Hematopoietic multipotent progenitor cell treated with erythropoietin and hydrocortisone succinate and interleukin-3 and kit ligand, for 15 days (in vitro differentiated cells): ENCODE data around the gene MSANTD1.

Source experiments
- DNase-seq: peaks from one replicate; pipeline ENCODE4 v3.0.0-alpha.2; 2015; ENCODE audit warnings: low spot score

MSANTD1 gene

DNA sequence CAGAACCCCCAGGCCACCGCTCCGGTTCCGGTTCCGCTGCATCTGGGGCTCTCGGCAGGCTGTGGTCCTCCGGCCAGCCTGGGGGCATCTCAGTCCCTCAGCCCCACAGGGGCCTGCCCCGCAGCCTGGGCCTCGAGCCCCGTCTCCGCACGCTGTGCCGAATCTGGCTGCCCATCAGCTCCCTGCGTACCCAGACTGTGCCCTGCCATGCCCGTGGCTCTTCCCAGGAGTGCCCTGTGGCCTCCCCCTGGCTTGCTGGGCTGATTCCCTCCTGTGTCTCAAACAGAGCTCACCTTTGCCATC is 830 bp upstream of the MSANTD1 start:
- DNase-seq: no peak

DNA sequence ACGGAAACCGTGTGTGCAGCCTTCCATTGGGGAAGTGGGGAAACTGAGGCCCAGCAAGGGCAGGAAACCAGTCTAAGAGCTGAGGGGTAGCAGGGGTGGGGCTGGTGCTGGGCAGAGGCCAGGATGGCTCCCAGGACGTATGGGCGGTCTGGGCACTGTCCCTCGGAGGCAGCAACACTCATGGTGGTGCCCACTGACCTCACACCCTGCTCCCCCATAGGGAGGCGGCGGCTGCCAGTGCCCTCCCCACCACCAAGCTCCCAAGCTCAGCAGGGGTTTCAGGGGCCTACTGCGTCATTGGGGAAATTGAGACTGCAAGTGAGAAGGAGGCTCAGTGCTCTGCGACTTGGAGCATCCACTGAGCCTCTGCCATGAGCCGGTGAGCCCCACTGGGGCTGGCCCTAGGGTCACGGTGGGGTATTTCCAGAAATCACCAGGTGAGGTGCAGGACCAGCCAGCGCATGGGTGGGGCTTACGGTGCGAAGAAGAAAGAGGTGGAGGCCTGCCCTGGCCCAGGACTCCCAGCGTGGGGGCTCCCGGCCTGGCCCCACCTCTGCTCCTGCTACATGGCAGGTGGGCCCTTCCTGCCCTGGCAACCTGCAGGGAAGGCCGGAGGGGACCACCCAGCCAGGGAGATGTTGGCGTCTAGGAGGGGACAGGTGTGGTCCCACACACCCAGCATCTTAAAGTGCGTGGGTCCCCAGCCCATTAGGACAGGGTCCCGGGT is 915 bp downstream of the MSANTD1 start:
- DNase-seq: no peak

DNA sequence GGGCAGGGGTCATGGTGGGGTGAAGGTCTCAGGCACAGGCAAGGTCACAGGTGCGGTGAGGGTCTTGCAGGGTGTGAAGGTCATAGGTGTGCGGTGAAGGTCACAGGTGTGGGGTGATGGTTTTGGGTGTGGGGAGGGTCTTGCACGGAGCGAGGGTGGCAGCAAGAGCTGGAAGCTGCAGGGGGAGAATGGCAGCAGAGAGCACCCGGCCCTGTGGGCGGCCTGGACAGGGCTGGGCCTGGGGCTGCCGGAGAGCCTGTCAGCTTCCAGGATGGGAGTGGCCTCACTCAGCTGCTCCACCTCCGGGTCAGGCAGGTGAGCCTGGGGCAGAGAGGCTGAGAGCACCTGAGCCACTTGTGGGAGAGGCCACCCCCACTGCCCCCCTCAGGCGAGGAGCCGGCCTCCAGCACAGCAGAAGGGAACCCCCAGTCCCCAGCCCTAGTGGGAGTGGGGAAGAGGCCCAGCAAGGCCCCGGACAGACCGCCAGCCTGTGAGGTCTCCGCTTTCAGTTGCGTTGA is 1.5 kb downstream of the MSANTD1 start:
- no peak for DNase-seq

DNA sequence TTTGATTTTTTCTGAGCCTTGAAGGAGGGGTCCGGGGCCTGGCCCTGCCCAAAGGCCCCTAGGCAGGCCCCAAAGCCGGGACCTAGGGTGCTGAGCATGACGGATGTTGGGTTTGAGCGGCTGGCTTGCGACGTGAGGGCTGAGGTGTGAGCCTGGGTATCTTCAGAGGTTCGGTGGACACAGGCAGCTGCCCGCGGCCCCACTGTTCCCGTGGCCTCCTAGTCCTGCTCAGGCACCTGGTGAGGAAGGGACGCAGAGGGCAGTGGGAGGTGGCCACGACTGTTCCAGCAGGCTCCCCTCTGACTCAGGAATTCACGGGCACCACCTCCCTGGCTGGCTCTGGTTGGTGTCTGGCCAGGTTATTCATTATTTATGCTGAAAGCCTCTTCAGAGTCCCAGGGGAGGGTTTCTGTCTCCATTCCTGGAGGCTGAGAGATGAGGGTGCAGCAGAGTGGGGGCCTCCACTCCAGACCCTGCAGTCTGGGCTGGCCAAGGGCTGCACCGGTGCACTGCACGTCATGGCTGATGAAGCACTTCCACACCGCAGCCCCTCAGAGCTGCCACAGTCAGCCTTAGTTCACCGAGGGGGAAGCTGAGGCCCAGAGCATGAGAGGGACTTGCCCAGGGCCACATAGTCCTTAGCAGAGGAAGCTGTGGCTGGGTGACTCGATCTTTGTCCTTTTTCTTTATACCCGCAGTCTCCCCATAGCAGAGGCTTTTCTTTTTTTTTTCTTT is 2.2 kb downstream of the MSANTD1 start:
- DNase-seq: no peak

DNA sequence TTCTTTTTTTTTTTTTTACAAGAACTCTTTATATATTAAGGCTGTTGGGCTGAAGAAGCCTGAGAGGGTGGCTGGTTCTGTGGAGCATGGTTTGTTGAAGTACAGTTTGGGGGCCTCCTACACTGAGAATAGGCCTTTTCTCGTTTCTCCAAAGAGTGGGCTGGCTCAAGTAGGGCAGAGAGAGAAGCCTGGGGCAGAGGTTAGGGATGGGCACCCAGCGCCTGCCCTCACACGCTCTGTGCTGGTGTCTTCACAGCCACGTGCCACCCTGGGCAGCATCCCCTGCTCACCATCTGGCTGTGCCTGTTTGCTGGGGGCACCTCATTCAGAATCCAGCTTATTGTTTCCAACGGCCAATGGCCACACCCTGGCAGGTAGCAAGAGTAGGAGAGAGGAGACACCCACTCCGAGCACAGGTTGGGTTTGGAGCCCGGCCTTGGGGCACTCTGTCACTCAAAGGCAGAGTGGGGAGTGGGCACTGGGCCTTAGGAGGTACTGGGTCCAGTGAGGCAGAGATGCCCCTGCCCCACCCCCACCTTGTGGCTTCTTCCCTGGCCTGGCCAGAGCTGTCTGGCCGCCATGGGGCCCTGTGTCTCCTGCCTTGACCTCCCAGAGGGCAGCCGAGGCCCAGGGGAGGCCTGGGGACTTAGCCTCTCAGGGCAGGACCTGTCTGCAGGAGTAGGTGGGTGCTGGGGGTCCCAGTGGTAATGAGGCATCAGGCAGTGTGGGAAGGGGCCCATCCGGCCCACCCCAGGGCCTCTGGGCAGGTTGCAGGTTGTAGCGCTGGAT is 2.9 kb downstream of the MSANTD1 start:
- no peak for DNase-seq

DNA sequence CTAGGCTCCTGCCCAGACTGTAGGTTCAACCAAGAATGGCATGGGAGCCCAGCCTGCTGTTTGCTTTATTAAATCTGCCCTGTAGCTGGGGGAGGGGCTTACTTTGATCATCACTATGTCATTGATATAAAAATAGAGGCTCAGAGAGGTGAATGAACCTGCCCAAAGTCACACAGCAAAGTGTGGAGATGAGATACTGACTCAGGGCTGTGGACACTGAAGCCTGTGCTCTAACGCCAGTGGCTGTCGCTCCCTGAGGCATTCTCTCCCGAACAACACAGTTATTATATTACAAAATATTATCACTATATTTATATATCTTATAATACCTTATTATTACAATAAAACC is 3.5 kb downstream of the MSANTD1 start:
- DNase-seq: no peak

DNA sequence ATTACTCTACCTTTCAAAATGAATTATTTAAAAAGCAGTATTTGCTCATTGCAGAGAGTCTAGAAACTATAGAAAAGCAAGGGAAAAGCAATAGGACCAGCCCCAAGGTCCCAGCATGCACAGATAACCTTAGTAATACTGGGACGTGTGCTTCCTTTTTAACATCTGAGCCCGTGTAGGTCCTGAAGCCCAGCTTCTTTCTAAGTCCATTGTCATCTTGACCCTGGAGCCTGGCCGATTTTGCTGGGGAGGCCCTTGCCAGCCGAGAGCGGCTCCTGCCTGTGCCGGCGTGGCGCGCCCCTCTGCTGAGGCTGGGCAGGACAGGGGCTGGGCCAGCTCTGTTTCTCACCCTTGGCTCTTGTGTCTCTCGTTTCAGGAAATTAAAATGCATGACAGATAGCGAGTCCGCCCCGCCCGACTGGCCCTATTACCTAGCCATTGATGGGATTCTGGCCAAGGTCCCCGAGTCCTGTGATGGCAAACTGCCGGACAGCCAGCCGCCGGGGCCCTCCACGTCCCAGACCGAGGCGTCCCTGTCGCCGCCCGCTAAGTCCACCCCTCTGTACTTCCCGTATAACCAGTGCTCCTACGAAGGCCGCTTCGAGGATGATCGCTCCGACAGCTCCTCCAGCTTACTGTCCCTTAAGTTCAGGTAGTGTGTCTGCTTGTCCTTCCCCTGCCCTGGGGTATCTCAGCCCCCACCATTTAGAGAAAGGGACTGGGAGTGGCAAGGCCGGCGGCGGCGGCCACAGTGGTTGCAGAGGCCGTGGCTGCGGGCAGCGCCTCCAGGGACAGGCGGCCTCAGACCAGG is 4.1 kb downstream of the MSANTD1 start:
- no peak for DNase-seq

DNA sequence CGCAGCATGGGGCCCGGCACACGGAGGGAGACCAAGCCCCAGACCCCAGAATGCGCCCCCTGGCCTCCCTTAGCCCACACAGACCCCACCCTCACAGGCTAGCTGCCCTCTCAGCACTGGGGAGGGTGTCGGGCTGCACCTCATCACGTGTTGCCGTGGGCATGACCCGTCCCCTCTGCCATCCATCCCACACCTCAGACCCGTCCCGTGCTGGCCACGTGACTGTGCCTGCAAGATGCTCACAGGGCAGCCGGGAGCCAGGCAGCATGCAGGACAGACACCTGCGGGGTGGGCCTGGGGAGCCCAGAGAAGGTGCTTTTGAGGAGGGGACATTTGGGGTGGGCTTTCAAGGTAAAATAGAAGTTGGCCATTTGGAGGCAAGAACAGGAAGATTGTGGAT is 4.8 kb downstream of the MSANTD1 start:
- no peak for DNase-seq

DNA sequence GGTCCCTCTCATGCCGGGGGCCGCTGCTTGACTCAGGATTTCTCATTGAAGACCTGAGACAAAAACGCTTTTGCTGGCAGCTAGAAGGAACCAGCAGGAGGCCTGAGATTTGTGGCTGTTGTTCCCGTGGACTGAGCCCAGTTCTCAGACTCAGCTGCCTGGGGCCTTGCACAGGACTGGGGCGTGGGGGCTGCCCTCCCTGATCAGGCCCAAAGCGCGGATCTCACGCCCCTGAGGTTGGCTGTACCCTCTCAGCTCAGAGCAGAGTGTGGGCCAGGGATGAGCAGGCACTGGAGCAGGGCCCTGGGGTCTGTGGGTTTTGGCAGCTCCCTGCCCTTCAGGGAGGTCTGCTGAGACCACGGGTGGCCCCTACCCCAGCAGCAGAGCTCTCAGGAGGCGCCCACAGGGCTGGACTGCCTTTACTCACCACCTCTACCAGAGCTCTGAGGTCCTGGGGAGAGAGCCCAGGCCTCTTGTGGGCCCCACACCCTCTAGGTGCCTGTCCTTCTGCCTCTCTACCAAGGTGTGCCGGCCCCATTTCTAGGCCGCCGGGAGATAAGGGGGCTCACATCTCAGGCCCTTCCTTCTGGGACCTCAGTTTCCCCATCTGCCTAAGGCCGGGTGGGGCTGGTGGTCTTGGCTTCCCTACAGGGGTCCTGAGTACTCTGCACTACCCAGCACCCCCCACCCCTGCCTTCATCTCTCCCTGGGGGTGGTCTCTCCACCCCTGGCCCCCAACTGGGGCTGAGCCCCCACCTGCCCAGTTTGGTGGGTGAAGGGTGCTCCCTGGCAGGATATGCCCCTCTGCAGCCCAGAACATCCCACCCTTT is 5.6 kb downstream of the MSANTD1 start:
- no peak for DNase-seq

DNA sequence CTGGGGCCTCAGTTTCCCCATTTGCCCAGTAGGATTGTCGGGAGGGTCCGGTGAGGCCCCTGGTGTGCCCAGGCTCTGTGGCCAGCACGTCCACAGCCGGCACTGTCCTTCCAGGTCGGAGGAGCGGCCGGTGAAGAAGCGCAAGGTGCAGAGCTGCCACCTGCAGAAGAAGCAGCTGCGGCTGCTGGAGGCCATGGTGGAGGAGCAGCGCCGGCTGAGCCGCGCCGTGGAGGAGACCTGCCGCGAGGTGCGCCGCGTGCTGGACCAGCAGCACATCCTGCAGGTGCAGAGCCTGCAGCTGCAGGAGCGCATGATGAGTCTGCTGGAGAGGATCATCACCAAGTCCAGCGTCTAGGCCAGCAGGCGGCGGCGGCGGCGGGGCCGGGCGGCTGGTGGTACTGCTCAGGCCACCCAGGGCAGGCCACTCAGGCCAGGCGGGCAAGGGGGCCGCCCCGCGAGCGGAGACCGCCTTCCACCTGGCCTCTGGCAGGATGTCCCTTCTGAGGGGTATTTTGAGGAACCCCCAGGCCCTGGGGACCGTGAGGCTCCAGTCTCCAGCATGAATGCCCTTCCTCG is 6.7 kb downstream of the MSANTD1 start:
- DNase-seq: no peak

DNA sequence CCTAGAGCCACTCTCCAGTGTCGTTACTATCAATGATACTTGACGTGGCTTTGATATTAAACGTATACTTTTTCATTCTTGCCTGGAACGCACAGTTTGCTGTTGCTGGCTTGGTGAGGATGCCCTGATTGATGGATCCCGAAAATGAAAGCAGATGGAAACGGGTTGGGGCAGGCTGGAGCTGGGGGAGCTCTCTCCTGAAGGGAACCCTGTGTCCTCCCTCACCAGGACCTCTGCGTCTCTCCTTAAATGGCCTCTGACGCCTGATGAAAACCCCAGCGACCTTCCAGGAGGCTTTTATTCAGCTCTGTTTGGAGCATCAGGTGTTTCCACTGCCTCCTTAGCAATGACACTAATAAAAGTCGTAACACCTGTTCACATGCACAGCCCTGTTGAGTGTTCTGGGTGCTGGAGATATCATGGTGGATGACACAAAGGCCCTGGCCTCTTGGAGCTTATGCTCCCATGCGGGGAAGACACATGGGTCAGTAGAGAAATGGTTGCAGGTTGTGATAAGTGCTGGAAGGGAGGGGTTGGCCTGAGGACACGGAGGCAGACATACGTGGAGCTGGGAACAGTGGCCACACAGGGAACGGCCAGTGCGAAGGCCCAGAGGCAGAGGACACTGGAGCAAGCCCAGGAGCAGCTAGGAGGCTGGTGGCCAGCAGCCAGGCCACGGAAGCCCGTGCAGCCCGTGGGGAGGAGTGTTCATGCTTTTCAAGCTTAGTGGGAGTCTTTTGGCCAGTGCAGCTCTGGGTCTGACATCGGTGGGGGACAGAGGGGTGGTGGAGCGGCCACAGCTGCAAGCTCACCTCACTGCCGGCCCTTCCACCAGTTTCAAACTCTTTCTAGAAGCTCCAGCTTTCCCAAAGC is 7.5 kb downstream of the MSANTD1 start:
- DNase-seq: no peak

DNA sequence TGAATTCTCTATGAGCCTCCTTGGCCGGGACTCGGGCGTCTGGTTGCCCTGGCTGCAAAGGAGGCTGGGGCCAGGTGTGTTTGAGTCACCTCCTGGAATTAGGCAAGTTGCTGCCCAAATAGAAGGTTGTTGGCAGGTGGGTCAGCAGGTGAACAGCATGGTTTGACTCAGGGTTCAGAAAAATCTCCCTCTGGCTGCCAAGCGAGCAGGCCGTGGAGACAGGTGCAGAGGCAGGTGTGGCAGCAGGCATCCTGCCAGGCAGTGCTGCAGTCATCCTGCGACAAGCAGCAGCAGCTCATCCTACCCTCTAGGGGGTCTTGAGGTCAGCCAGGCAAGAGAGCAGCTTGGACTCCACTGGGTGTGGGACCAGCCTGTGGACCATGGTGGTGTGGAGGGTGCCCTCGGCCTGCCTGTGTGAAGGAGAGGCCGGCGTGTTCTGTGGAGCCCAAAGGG is 8.2 kb downstream of the MSANTD1 start:
- DNase-seq: no peak

DNA sequence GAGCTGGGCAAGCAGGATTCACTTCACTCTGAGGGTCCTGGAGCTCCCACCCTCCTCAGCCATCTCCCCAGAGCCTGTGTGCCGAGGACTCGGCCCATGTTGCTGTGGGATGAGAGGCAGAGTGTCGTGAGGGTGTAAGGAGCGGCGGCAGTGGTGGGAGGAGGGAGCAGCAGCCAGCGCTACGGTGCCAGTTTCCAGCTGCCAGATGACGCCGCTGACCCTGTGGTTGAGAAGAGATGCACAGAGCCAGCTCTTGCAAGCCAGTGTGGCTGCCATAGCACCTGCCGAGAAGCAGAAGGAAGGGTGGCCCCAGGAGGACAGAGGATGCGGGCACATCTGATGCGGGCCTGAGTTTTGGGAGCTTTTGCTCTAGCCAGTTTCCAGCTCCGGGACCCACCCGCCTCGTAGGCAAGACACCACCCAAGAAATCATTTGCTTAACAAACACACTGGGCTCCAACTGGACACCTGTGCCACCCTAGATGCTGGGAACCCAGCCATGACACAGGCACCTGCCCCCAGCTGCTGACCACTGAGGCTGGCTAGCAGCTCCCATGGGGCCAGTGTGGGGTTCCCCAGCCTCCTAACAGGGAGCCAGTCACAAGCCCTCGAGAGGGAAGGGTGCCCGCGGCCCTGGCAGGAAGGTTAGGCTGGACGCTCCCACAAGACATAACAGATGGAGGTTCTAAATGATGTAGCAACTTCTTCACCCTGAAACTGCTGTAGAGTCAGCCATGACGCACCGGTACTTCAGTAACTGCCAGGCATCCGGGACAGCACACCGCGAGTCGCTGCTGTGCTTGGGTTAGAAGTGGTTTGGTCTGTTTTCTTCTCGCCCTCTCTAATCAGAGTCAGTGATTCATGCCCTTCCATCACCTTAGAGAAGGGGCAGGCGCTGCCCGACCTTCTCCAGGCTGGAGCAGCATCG is 8.9 kb downstream of the MSANTD1 start:
- DNase-seq: no peak

DNA sequence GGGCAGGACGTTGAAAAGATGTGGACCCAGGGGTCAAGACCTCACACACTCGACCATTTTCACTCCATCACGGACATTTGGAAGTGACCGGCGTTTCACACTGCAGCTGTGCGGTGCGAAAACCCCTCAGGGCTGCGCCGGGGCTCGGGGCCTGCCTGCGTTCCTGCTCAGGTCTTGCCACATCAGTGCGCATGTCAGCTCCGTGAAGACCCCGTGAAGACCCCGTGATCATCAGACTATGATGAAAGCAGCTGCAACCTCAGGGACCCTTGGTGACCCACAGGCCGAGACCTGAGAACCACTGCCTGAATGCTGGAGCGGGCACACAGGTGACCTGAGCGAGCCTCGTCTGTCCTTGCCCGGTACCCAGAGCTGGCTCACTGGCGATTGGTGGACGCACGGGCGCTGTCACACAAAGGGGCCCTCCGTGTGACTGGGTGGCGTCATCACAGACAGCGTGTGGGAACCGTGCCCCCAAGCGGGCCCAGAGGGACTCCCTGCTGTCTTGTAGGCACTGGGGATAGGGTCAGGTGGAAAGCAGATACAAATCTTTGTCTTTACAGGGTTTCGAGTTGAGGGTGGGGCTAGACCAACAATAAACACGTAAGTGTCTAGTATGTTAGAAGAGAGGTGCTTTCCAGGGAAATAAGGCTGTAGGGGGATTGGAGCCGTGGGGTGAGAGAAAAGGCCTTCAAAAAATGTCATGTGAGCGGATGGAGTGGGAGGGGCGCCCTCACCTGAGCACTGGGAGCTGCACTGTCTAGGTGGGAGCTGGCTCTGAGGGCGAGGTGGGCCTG is 12.7 kb downstream of the MSANTD1 start:
- DNase-seq: no peak

DNA sequence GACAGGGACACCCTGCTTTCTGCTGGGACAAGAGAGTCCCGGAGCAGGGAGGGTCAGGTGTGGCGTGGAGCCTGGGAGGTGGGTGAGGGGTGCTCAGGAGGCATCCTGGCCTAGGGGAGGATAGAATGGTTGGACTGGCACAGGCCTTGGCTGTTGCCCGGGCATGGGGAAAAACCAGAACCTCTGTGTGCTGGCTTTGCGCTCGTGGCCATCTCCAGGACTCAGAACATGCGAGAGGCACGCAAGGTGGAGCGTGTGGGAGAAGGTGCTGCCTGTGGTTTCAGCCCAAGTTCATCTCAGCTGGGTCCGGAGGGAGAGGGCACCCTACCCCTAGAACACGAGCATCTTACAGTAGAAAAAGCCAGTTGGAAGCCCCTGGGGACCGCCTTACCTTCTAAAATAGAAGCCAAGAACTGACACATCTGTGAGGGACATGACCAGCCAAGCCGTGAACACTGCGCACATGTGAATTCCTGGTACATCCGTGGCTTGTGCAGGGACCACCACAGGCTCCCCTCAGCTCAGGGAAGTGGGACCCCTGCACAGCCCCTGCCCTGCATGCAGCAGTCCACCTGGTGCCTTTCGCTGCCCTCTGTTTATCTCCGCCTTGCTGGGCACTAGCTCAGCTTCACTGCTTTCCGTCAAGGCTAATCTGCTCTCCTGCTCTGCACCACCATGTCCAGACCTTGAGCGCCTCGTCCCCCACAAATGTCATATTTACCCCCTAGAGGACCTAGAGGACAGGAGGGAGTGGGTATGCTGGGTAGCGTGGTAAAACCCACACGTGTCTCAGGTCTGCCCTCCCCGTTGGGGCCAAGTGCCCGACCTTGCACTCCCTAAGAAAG is 13.5 kb downstream of the MSANTD1 start:
- DNase-seq: no peak

DNA sequence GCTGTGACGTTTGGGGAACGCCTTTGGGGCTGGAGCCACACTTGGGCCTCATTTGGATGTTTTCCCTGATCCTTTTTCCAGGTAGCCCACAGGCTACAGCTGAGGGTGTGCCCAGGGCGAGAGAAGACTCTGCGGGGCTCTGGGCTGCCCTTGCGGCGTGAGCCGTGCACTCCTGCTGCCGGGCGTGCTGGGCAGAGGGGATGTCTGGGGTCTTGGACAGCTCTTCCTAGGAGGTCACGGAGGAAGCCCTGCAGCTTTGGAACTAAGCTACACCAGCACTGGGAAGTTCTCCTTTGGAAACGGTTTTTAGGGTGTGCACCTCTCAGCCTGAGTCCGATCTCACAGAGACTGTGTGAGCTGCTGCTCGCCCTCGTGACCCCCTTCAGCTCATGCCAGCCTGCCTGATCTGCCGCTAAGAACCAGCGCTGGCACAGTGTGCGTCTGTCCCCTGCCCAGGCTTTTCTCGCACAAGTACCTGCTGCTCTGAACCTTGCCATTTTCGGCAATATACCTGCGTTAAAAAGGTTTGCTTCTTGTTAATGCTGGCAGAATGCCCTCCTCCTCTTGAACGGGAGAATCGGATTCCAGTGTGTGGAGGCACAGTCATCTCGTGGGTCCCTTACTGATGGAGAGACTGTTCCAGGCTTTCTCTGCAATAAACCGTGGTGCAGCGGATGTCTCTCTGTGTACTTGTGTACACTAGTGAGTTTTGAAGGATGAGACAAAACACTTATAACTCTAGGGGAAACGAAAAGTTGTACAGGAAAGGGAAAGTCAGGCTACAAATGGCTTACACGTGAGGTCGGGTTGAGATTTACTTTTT is 14.3 kb downstream of the MSANTD1 start:
- no peak for DNase-seq
